NT2/D1 (cell line): ENCODE data around the gene ANKRD13A.

ENCODE experiments used
- DNase-seq: peaks from one replicate; pipeline ENCODE4 v3.0.0-alpha.2; 2011; ENCODE audit warnings: low read depth, low spot score
- H3K27me3 ChIP-seq: 2 replicates; pipeline ENCODE4 v1.6.0; 2011; ENCODE audit warnings: mild to moderate bottlenecking; ENCODE audit not compliant: insufficient read length, insufficient read depth
- H3K36me3 ChIP-seq: 2 replicates; pipeline ENCODE4 v1.6.1; 2011; ENCODE audit warnings: mild to moderate bottlenecking, low read length, mixed read lengths; ENCODE audit not compliant: insufficient read depth, insufficient read length
- H3K4me1 ChIP-seq: 2 replicates; pipeline ENCODE4 v1.5.1; 2011; ENCODE audit not compliant: insufficient read depth, insufficient read length
- H3K4me3 ChIP-seq: 2 replicates; pipeline ENCODE4 v1.5.1; 2011; ENCODE audit warnings: low read depth; ENCODE audit not compliant: insufficient read length
- H3K9ac ChIP-seq: 2 replicates; pipeline ENCODE4 v1.6.0; 2011; ENCODE audit warnings: low read depth; ENCODE audit not compliant: insufficient read length
- H3K9me3 ChIP-seq: 2 replicates; pipeline ENCODE4 v1.5.1; 2011; ENCODE audit warnings: mild to moderate bottlenecking, low read length; ENCODE audit not compliant: insufficient read depth
- SUZ12 ChIP-seq: IDR thresholded peaks from 2 replicates; pipeline ENCODE4 v1.6.1; 2011; ENCODE audit not compliant: insufficient read length, insufficient read depth; ENCODE audit errors: extremely low read depth
- YY1 ChIP-seq: IDR thresholded peaks from 2 replicates; pipeline ENCODE4 v1.6.1; 2011; ENCODE audit not compliant: insufficient read length, insufficient read depth
- ZNF274 ChIP-seq: IDR thresholded peaks from 2 replicates; pipeline ENCODE4 v1.6.1; 2011; ENCODE audit warnings: mild to moderate bottlenecking, low read depth, low read length

Gene ANKRD13A

DNA sequence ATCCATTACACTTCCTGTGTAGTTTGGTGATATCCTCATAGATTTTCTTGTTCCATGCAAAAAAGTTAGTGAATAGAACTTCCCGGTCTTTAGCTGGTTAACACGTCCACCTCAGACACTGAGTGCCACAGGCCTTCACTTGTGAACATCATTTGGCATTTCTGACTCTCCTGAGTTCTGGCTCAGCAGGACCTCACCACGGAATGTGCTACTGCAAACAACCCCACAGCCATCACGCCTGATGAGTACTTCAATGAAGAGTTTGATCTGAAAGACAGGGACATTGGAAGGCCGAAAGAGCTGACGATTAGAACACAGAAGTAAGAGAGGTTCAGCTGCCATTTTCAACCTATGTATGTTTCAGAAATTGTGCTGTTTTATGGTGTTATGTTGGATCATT is 29.1 kb downstream of the ANKRD13A start:
- Histone ChIP-seq H3K36me3 (peaks cover 32% of the 10 kb centered on the region), H3K4me1 (no peaks in the 10 kb centered on the region), H3K27me3 (no peaks in the 10 kb centered on the region), H3K9me3 (no peaks in the 10 kb centered on the region), H3K4me3 (no peak overlapping the region), H3K9ac (no peak overlapping the region)
- TF ChIP-seq ZNF274 (no peak), YY1 (no peak), SUZ12 (no peak)
- no peak for DNase-seq

DNA sequence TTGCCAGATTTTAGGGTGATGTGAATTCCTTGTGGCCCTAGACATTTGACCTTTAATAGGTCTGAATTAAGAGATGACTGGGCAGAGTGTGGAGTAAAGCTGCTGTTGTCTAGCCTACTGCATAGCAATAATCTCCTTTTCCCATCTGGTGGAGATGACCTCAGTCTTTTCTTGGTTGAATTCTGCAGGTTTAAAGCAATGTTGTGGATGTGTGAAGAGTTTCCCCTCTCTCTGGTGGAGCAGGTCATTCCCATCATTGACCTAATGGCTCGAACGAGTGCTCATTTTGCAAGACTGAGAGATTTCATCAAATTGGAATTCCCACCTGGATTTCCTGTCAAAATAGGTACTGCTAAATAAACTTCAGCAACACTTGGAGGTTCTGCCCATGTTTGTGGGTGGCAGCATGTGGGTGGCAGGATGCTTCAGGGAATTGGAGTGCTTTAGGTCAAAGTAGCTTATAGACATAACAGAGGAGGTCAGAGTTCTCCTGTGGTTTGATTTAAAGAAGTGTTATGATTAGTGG is 30.1 kb downstream of the ANKRD13A start:
- no peak for TF ChIP-seq YY1
- TF ChIP-seq ZNF274: no peak
- TF ChIP-seq SUZ12: no peak
- peaks cover 37% of the 10 kb centered on the region for H3K36me3 ChIP-seq

DNA sequence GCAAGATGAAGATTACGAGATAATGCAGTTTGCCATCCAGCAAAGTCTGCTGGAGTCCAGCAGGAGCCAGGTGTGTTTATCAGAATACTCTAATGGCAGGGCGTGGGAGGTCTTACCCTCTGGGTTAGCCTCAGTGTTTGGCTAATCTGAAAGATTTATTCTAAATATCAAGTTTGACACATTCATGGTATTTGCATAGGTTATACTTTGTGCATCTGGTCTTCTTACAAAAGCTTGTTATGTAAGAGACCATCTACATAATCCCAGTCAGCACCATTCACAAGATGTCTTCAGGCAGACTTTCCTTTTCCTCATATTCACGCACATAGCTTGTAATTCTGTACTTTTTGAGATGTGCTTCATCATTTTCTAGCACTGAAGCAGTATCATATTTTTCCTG is 34.7 kb downstream of the ANKRD13A start:
- Histone ChIP-seq H3K4me1 (no peaks in the 10 kb centered on the region), H3K4me3 (no peak overlapping the region), H3K9ac (no peak overlapping the region), H3K9me3 (no peaks in the 10 kb centered on the region), H3K27me3 (no peaks in the 10 kb centered on the region), H3K36me3 (peaks cover 51% of the 10 kb centered on the region)
- TF ChIP-seq ZNF274 (no peak), SUZ12 (no peak), YY1 (no peak)
- DNase-seq: no peak

More for the DNA sequence above, 30.1 kb downstream of the ANKRD13A start:
- Histone ChIP-seq H3K9me3 (no peaks in the 10 kb centered on the region), H3K4me1 (no peaks in the 10 kb centered on the region), H3K9ac (no peak overlapping the region), H3K4me3 (no peak overlapping the region), H3K27me3 (no peaks in the 10 kb centered on the region)
- no peak for DNase-seq

DNA sequence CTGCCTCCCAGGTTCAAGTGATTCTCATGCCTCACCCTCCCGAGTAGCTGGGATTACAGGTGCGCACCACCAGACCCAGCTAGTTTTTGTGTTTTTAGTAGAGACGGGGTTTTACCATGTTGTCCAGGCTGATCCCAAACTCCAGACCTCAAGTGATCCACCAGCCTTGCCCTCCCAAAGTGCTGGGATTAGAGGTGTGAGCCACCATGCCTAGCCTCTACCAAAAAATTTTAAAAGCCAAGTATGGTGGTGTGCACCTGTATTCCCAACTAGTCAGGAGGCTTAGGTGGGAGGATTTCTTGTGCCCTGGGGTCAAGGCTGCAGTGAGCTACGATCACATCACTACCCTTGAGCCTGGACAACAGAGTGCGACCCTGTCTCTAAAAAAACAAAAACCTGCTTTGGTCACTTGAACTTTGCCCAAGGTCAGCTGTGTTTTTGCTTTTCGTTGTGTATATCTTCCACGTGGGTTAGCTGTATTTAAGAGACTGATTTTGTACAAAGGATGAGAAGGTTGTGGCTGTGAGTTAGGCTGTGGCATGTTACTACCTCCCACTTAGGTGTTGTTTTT is 36.4 kb downstream of the ANKRD13A start:
- Histone ChIP-seq H3K4me1 (peaks cover 3% of the 10 kb centered on the region), H3K36me3 (peaks cover 48% of the 10 kb centered on the region), H3K4me3 (no peak overlapping the region), H3K9me3 (no peaks in the 10 kb centered on the region), H3K27me3 (no peaks in the 10 kb centered on the region), H3K9ac (no peak overlapping the region)
- no peak for TF ChIP-seq SUZ12
- no peak for TF ChIP-seq ZNF274
- TF ChIP-seq YY1: no peak
- no peak for DNase-seq

DNA sequence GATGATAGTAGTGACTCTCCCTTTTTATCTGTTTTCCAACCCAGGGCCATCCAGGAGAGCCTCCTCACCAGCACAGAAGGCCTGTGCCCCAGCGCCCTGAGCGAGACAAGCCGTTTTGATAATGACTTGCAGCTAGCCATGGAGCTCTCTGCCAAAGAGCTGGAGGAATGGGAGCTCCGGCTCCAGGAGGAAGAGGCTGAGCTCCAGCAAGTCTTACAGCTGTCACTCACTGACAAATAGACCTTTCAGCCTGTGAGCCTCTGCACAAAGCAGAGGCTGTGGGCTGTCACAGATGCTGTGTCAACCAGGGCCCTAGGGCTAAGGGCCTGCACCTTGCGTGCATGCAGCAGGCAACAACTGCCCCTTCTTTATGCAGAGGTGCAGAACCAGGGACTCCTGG is 38.1 kb downstream of the ANKRD13A start:
- peaks cover 53% of the 10 kb centered on the region for H3K36me3 ChIP-seq
- no peak for TF ChIP-seq YY1
- no peak for TF ChIP-seq SUZ12
- no peak for TF ChIP-seq ZNF274
- DNase-seq: no peak

DNA sequence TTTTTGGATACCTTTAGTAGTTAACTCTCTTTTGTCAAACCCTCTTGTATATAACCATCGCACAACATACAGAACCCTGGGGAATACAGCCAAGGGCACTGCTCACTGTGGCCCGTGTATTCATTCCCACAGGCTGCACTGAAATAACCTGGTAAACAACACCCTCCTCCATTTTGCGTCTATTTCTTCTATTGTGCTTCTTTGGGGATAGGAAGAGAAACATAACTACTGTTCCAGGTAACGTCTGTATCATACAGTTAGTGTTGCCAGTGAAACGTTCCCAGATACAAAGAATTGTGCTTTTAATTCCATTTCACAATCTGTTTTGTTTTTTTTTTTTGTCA is 39.5 kb downstream of the ANKRD13A start:
- Histone ChIP-seq H3K9ac (no peak overlapping the region), H3K4me3 (no peak overlapping the region), H3K4me1 (peaks cover 3% of the 10 kb centered on the region), H3K27me3 (no peaks in the 10 kb centered on the region), H3K36me3 (peaks cover 55% of the 10 kb centered on the region), H3K9me3 (no peaks in the 10 kb centered on the region)
- no peak for TF ChIP-seq YY1
- no peak for TF ChIP-seq SUZ12
- no peak for TF ChIP-seq ZNF274
- DNase-seq: no peak

More for the DNA sequence above, 38.1 kb downstream of the ANKRD13A start:
- H3K27me3 ChIP-seq: no peaks in the 10 kb centered on the region
- no peak overlapping the region for H3K9ac ChIP-seq
- peaks cover 3% of the 10 kb centered on the region for H3K4me1 ChIP-seq
- H3K4me3 ChIP-seq: no peak overlapping the region
- H3K9me3 ChIP-seq: no peaks in the 10 kb centered on the region

DNA sequence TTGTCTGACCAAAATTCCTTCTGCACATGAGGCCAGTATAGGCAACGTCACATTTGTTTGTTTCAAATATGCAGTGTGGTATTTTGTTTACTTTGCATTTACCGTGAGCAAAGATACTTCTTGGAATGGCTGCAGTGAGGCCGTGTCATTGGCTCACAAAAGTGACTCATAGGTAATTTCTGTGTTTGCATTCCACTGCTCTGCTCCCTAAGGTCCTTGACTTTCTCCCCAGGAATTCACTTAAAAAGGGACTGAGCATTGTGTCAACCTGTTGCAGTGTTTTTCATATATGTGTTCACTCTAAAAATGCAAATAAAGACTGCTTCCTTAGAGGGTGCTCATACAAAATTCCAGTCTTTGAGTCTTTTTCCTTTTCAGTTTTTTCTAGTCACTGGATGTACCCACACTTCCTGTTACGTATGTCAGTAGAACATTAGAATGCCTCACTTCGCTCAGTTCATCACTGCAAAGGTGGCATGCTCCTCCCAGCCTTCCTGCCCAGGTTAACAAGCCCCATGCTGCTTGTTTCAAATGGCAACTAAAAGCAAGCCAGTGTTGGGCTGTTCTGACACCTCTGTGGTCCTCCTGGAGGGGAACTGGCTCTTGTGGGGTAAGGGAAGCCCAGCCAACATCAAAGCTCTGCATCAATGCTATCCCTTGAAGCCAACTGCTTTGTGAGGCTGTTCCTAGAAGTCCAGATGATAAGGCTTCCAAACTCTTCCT is 40.0 kb downstream of the ANKRD13A start:
- no peak overlapping the region for H3K4me3 ChIP-seq

More for the DNA sequence above, 40.0 kb downstream of the ANKRD13A start:
- no peak for DNase-seq
- Histone ChIP-seq H3K27me3 (no peaks in the 10 kb centered on the region), H3K9ac (no peak overlapping the region), H3K4me1 (peaks cover 3% of the 10 kb centered on the region), H3K9me3 (no peaks in the 10 kb centered on the region), H3K36me3 (peaks cover 54% of the 10 kb centered on the region)
- TF ChIP-seq ZNF274: no peak
